ENCODE measurements around the gene RNPEPL1.

DNA sequence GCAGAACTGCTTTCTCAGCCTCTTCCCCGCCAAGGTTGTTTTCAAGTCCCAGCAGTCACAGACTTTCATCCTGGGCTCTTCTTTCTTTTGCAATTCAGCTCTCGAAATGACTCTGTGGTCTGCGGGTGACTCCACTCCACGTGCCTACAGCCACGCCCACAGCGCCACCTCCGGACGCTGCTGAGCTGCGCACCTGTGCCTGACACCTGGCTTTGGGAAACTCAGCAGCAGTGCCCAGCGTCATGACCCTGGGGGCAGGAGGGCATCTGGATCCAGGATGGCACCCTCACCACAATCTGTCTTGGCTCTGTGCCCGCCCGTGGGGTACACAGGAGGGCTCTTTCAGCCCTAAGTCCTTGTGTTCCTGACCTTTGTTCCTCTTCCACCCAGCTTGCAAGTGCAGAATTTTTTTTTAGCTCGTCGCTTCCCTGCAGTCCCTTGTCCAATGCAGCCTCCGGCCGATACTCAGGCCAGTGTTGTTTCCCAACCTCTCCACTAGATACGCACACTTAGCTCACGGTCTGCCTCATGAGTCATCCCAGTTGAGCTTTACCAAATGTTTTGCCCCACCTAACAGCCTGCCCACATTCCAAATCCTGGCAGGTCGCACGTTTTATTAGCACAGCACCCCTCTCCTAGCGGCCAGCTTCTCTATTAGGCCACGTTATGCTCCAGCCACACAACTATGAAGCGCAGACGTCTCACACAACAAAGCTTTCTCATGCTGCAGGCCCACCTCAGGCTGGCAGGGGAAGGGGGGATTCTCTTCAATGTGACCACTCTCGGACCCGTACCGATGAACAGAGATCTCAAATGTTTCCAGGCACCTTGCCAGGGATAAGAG, 11.7 kb downstream of the RNPEPL1 start:
- TF ChIP-seq, protein P1, sequence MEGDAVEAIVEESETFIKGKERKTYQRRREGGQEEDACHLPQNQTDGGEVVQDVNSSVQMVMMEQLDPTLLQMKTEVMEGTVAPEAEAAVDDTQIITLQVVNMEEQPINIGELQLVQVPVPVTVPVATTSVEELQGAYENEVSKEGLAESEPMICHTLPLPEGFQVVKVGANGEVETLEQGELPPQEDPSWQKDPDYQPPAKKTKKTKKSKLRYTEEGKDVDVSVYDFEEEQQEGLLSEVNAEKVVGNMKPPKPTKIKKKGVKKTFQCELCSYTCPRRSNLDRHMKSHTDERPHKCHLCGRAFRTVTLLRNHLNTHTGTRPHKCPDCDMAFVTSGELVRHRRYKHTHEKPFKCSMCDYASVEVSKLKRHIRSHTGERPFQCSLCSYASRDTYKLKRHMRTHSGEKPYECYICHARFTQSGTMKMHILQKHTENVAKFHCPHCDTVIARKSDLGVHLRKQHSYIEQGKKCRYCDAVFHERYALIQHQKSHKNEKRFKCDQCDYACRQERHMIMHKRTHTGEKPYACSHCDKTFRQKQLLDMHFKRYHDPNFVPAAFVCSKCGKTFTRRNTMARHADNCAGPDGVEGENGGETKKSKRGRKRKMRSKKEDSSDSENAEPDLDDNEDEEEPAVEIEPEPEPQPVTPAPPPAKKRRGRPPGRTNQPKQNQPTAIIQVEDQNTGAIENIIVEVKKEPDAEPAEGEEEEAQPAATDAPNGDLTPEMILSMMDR (IDR thresholded peaks at IDR 0.05): no peak
- TF ChIP-seq POLR2AphosphoS5 (IDR thresholded peaks at IDR 0.05): peak in 1 of 3 donors; percentile 5
- no peak for TF ChIP-seq POLR2A (IDR thresholded peaks at IDR 0.05)

Measured in breast epithelium (tissue), 3 donors.